Progenitor cell of endocrine pancreas (in vitro differentiated cells): ENCODE measurements around the gene HKDC1. TPM values are rescaled to one million over a fixed set of nuclear protein-coding genes. Genes with fewer than 3 reads are reported as not detected.

Source experiments
- DNase-seq: peaks from one replicate; pipeline ENCODE4 v3.0.0; 2021; ENCODE audit warnings: low spot score; ENCODE audit not compliant: unreplicated experiment
- H3K27ac Mint-ChIP-seq: 2 replicates; pipeline ENCODE4 v1.8.0; 2021; ENCODE audit warnings: mild to moderate bottlenecking, moderate library complexity, mixed read lengths
- H3K27me3 Mint-ChIP-seq: 2 replicates; pipeline ENCODE4 v1.8.0; 2021; ENCODE audit warnings: mixed read lengths
- H3K36me3 Mint-ChIP-seq: 2 replicates; pipeline ENCODE4 v1.8.0; 2022; ENCODE audit warnings: mixed read lengths; ENCODE audit not compliant: insufficient read depth
- H3K4me1 Mint-ChIP-seq: 2 replicates; pipeline ENCODE4 v1.8.0; 2021; ENCODE audit warnings: low read depth, mixed read lengths
- H3K4me3 Mint-ChIP-seq: 2 replicates; pipeline ENCODE4 v1.8.0; 2021; ENCODE audit warnings: low read depth, mild to moderate bottlenecking, moderate library complexity, mixed read lengths
- H3K9me3 Mint-ChIP-seq: 2 replicates; pipeline ENCODE4 v1.8.0; 2021; ENCODE audit warnings: low read depth, mixed read lengths
- CTCF ChIP-seq: fragments of 200-600 bp; sonication (generic); IDR thresholded peaks from one replicate; pipeline ENCODE4 v1.5.0; 2021; ENCODE audit warnings: antibody characterized with exemption, mild to moderate bottlenecking; ENCODE audit not compliant: unreplicated experiment
- total RNA-seq: library from RNA; stranded (reverse); gene quantifications from 2 replicates; pipeline ENCODE4 v1.2.1, GENCODE V29; 2021

HKDC1 gene
- total RNA-seq, 1 donor from 2014 or later, result 4.1 TPM

GRCh38 chr10:69242852-69243212, 22.7 kb downstream of the HKDC1 start:
- TF ChIP-seq CTCF, result no peak
- no peak overlapping the region for H3K4me3 Mint-ChIP-seq
- peaks cover 8% of the 10 kb centered on the region for H3K27me3 Mint-ChIP-seq
- no peaks in the 10 kb centered on the region for H3K9me3 Mint-ChIP-seq
- no peak for DNase-seq
- H3K4me1 Mint-ChIP-seq, result no peaks in the 10 kb centered on the region
- no peak overlapping the region for H3K27ac Mint-ChIP-seq
- no peaks in the 10 kb centered on the region for H3K36me3 Mint-ChIP-seq

GRCh38 chr10:69243817-69244216, 23.7 kb downstream of the HKDC1 start:
- Mint-ChIP-seq H3K27me3 (peaks cover 8% of the 10 kb centered on the region), H3K27ac (no peak overlapping the region), H3K36me3 (no peaks in the 10 kb centered on the region), H3K4me1 (no peaks in the 10 kb centered on the region), H3K9me3 (no peaks in the 10 kb centered on the region), H3K4me3 (no peak overlapping the region)
- TF ChIP-seq CTCF, result no peak
- no peak for DNase-seq

GRCh38 chr10:69246036-69246435, 25.9 kb downstream of the HKDC1 start:
- peaks cover 2% of the 10 kb centered on the region for H3K36me3 Mint-ChIP-seq
- no peak for TF ChIP-seq CTCF
- H3K27me3 Mint-ChIP-seq, result peaks cover 2% of the 10 kb centered on the region
- DNase-seq, result no peak
- peaks cover 4% of the 10 kb centered on the region for H3K9me3 Mint-ChIP-seq
- no peaks in the 10 kb centered on the region for H3K4me1 Mint-ChIP-seq
- no peak overlapping the region for H3K4me3 Mint-ChIP-seq
- no peak overlapping the region for H3K27ac Mint-ChIP-seq

- H3K9me3 Mint-ChIP-seq, result peaks cover 4% of the 10 kb centered on the region
- no peaks in the 10 kb centered on the region for H3K4me1 Mint-ChIP-seq
- no peak overlapping the region for H3K4me3 Mint-ChIP-seq
- TF ChIP-seq CTCF, result no peak
- H3K27ac Mint-ChIP-seq, result no peak overlapping the region
- H3K36me3 Mint-ChIP-seq, result peaks cover 2% of the 10 kb centered on the region
- DNase-seq, result no peak
- H3K27me3 Mint-ChIP-seq, result peaks cover 2% of the 10 kb centered on the region
These were observed 26.6 kb downstream of the HKDC1 start for GRCh38 chr10:69246581-69247312.

- no peak for TF ChIP-seq CTCF
- DNase-seq, result no peak
- H3K36me3 Mint-ChIP-seq, result peaks cover 2% of the 10 kb centered on the region
- H3K27me3 Mint-ChIP-seq, result peaks cover 2% of the 10 kb centered on the region
- no peak overlapping the region for H3K4me3 Mint-ChIP-seq
- H3K9me3 Mint-ChIP-seq, result peaks cover 4% of the 10 kb centered on the region
- H3K27ac Mint-ChIP-seq, result no peak overlapping the region
- no peaks in the 10 kb centered on the region for H3K4me1 Mint-ChIP-seq
These were observed 27.2 kb downstream of the HKDC1 start for GRCh38 chr10:69247313-69247710.
